IPS-NIHi11 (cell line): ENCODE results near the gene SLC41A3.
A peak's percentile ranks its signal among the peaks of the same experiment; 100 is the strongest.

Experiments
- DNase-seq: peaks from one replicate; pipeline ENCODE4 v3.0.0; 2012; ENCODE audit warnings: mixed read lengths, low spot score

SLC41A3 gene

GRCh38 chr3:126026761-126027160 lies 57.2 kb downstream of the SLC41A3 start:
- DNase-seq, result no peak

GRCh38 chr3:126026277-126026751 lies 57.6 kb downstream of the SLC41A3 start:
- DNase-seq, result no peak

GRCh38 chr3:126025862-126026261 lies 58.1 kb downstream of the SLC41A3 start:
- DNase-seq, result no peak

GRCh38 chr3:126025116-126025729 lies 58.7 kb downstream of the SLC41A3 start:
- DNase-seq, result no peak

GRCh38 chr3:126024049-126024854 lies 59.7 kb downstream of the SLC41A3 start:
- no peak for DNase-seq

- peak; percentile 65 for DNase-seq
These were observed 60.5 kb downstream of the SLC41A3 start for GRCh38 chr3:126023390-126023789.

GRCh38 chr3:126022741-126023359 lies 61.1 kb downstream of the SLC41A3 start:
- peak; percentile 25 for DNase-seq

- DNase-seq, result no peak
These were observed 62.2 kb downstream of the SLC41A3 start for GRCh38 chr3:126021702-126022101.

GRCh38 chr3:126021224-126021623 lies 62.7 kb downstream of the SLC41A3 start:
- no peak for DNase-seq

- DNase-seq, result no peak
These were observed 64.2 kb downstream of the SLC41A3 start for GRCh38 chr3:126019683-126020082.

GRCh38 chr3:126018995-126019394 lies 64.9 kb downstream of the SLC41A3 start:
- no peak for DNase-seq

GRCh38 chr3:126018545-126018944 lies 65.4 kb downstream of the SLC41A3 start:
- DNase-seq, result no peak

GRCh38 chr3:126017362-126017761 lies 66.6 kb downstream of the SLC41A3 start:
- DNase-seq, result no peak

- DNase-seq, result no peak
These were observed 67.3 kb downstream of the SLC41A3 start for GRCh38 chr3:126016616-126017015.

- no peak for DNase-seq
These were observed 68.8 kb downstream of the SLC41A3 start for GRCh38 chr3:126015075-126015474.

- no peak for DNase-seq
These were observed 69.7 kb downstream of the SLC41A3 start for GRCh38 chr3:126014252-126014651.

GRCh38 chr3:126013751-126014156 lies 70.2 kb downstream of the SLC41A3 start:
- peak; percentile 64 for DNase-seq

- DNase-seq, result no peak
These were observed 74.7 kb downstream of the SLC41A3 start for GRCh38 chr3:126009181-126009580.

GRCh38 chr3:126008219-126008618 lies 75.7 kb downstream of the SLC41A3 start:
- no peak for DNase-seq

- DNase-seq, result no peak
These were observed 78.0 kb downstream of the SLC41A3 start for GRCh38 chr3:126005951-126006350.

GRCh38 chr3:126004692-126005091 lies 79.2 kb downstream of the SLC41A3 start:
- no peak for DNase-seq

- no peak for DNase-seq
These were observed 79.7 kb downstream of the SLC41A3 start for GRCh38 chr3:126004217-126004616.
